ENCODE measurements around the gene ADD1. TPM values are rescaled to one million over a fixed set of nuclear protein-coding genes. Genes with fewer than 3 reads are reported as not detected.

The ADD1 gene
- total and polyA plus RNA-seq, 2 experiments from 2014 or later: 175 to 219 TPM

- Histone ChIP-seq H3K9me3 (ENCODE audit: low read depth) (no peaks in the 10 kb centered on the region), H3K4me1 (ENCODE audit: insufficient read depth) (peaks cover 18% of the 10 kb centered on the region), H2AFZ (no peak overlapping the region), H3K9me2 (ENCODE audit: insufficient read depth) (no peaks in the 10 kb centered on the region), H3K27ac (no peak overlapping the region), H3K36me3 (ENCODE audit: low read depth) (no peaks in the 10 kb centered on the region), H3K4me3 (no peak overlapping the region), H3K79me2 (ENCODE audit: insufficient read depth) (peaks cover 60% of the 10 kb centered on the region), H3K9ac (no peak overlapping the region), H3K27me3 (replicated peaks; ENCODE audit: insufficient read depth) (no peaks in the 10 kb centered on the region), H4K20me1 (ENCODE audit: insufficient read depth) (no peaks in the 10 kb centered on the region; the same call in 1 of the 2 replicates), H3K4me2 (ENCODE audit: unreplicated experiment) (no peak overlapping the region), H3F3A (ENCODE audit: insufficient read depth) (peaks cover 8% of the 10 kb centered on the region; the same call in 1 of the 2 replicates)
- no peak for DNase-seq
- TF ChIP-seq EZH2 (IDR thresholded peaks at IDR 0.05; ENCODE audit: insufficient read depth, poor library complexity, severe bottlenecking) (no peak), EZH2phosphoT487 (IDR thresholded peaks at IDR 0.05; ENCODE audit: insufficient read depth, low read depth) (no peak)
- in situ Hi-C loops (cut with MboI): no loop called here
- WGBS, 2 experiments (ENCODE audit: low coverage in 1 of 2, low lambda C conversion rate in 2 of 2, missing lambda C conversion rate in 2 of 2): 89 to 93% methylated on average over 16 of the region's 16 CpGs
Measured at GRCh38 chr4:2965262-2965661, 121.6 kb downstream of the ADD1 start.

GRCh38 chr4:2968381-2968780 lies 124.7 kb downstream of the ADD1 start:
- no peak overlapping the region for H3K4me2 ChIP-seq (ENCODE audit: unreplicated experiment)
- H3K9me2 ChIP-seq (ENCODE audit: insufficient read depth): no peaks in the 10 kb centered on the region
- no peaks in the 10 kb centered on the region for H3K36me3 ChIP-seq (ENCODE audit: low read depth)
- H4K20me1 ChIP-seq (ENCODE audit: insufficient read depth): no peaks in the 10 kb centered on the region
- WGBS, 2 experiments (ENCODE audit: low coverage in 1 of 2, low lambda C conversion rate in 2 of 2, missing lambda C conversion rate in 2 of 2): 58 to 61% methylated on average over 3 of the region's 3 CpGs
- no peak overlapping the region for H3K4me3 ChIP-seq
- H3K79me2 ChIP-seq (ENCODE audit: insufficient read depth): peaks cover 35% of the 10 kb centered on the region
- TF ChIP-seq EZH2phosphoT487 (IDR thresholded peaks at IDR 0.05; ENCODE audit: insufficient read depth, low read depth) (no peak), EZH2 (IDR thresholded peaks at IDR 0.05; ENCODE audit: insufficient read depth, poor library complexity, severe bottlenecking) (no peak)
- 0 out of 2 replicates have a peak, but pooled peaks cover 5% of the 10 kb centered on the region for H3K4me1 ChIP-seq (ENCODE audit: insufficient read depth)
- no peak overlapping the region for H2AFZ ChIP-seq
- H3K27ac ChIP-seq: no peak overlapping the region
- in situ Hi-C loops (cut with MboI): no loop called here
- no peaks in the 10 kb centered on the region for H3K9me3 ChIP-seq (ENCODE audit: low read depth)
- no peak overlapping the region for H3K9ac ChIP-seq
- no peak for DNase-seq
- H3K27me3 ChIP-seq (replicated peaks; ENCODE audit: insufficient read depth): no peaks in the 10 kb centered on the region
- no peaks in the 10 kb centered on the region for H3F3A ChIP-seq (ENCODE audit: insufficient read depth)

- no peak overlapping the region for H3K27ac ChIP-seq
- no peaks in the 10 kb centered on the region for H3K9me3 ChIP-seq (ENCODE audit: low read depth)
- DNase-seq: no peak
- no peaks in the 10 kb centered on the region for H3F3A ChIP-seq (ENCODE audit: insufficient read depth)
- no peaks in the 10 kb centered on the region for H3K36me3 ChIP-seq (ENCODE audit: low read depth)
- H3K4me3 ChIP-seq: no peak overlapping the region
- H4K20me1 ChIP-seq (ENCODE audit: insufficient read depth): no peaks in the 10 kb centered on the region
- in situ Hi-C loops (cut with MboI): no loop called here
- H3K79me2 ChIP-seq (ENCODE audit: insufficient read depth): peaks cover 18% of the 10 kb centered on the region
- no peaks in the 10 kb centered on the region for H3K27me3 ChIP-seq (replicated peaks; ENCODE audit: insufficient read depth)
- H3K4me2 ChIP-seq (ENCODE audit: unreplicated experiment): no peak overlapping the region
- TF ChIP-seq EZH2 (IDR thresholded peaks at IDR 0.05; ENCODE audit: insufficient read depth, poor library complexity, severe bottlenecking) (no peak), EZH2phosphoT487 (IDR thresholded peaks at IDR 0.05; ENCODE audit: insufficient read depth, low read depth) (no peak)
- WGBS, 2 experiments (ENCODE audit: low coverage in 1 of 2, low lambda C conversion rate in 2 of 2, missing lambda C conversion rate in 2 of 2): 97 to 100% methylated on average over 3 of the region's 3 CpGs
- no peaks in the 10 kb centered on the region for H3K4me1 ChIP-seq (ENCODE audit: insufficient read depth)
- no peak overlapping the region for H2AFZ ChIP-seq
- H3K9me2 ChIP-seq (ENCODE audit: insufficient read depth): no peaks in the 10 kb centered on the region
- no peak overlapping the region for H3K9ac ChIP-seq
Measured at GRCh38 chr4:2971275-2971674, 127.6 kb downstream of the ADD1 start.

GRCh38 chr4:2977211-2978088 lies 133.8 kb downstream of the ADD1 start:
- Histone ChIP-seq H3K27ac (peak overlapping the region; percentile 32; the same call in 1 of the 2 replicates), H3K36me3 (ENCODE audit: low read depth) (no peaks in the 10 kb centered on the region), H3K4me3 (no peak overlapping the region), H3K9me3 (ENCODE audit: low read depth) (no peaks in the 10 kb centered on the region), H3K79me2 (ENCODE audit: insufficient read depth) (no peaks in the 10 kb centered on the region), H4K20me1 (ENCODE audit: insufficient read depth) (no peaks in the 10 kb centered on the region), H3K9me2 (ENCODE audit: insufficient read depth) (no peaks in the 10 kb centered on the region), H3K9ac (peak overlapping the region; percentile 53), H3K27me3 (replicated peaks; ENCODE audit: insufficient read depth) (no peaks in the 10 kb centered on the region), H3F3A (ENCODE audit: insufficient read depth) (no peaks in the 10 kb centered on the region), H3K4me1 (ENCODE audit: insufficient read depth) (peaks cover 5% of the 10 kb centered on the region), H3K4me2 (ENCODE audit: unreplicated experiment) (no peak overlapping the region), H2AFZ (peak overlapping the region; percentile 47)
- TF ChIP-seq EZH2phosphoT487 (IDR thresholded peaks at IDR 0.05; ENCODE audit: insufficient read depth, low read depth) (no peak), EZH2 (IDR thresholded peaks at IDR 0.05; ENCODE audit: insufficient read depth, poor library complexity, severe bottlenecking) (no peak)
- 72 to 75% methylated on average over 14 of the region's 14 CpGs for WGBS, 2 experiments (ENCODE audit: low coverage in 1 of 2, low lambda C conversion rate in 2 of 2, missing lambda C conversion rate in 2 of 2)
- DNase-seq: peak; percentile 80
- in situ Hi-C loops (cut with MboI): no loop called here

Other genes starting within 250 kb of the ADD1 start
- gene TNIP2, start 87.5 kb upstream of the ADD1 start, total RNA-seq (2014; rRNA removed; shearing (Covaris generic)): 55.2 and 64.6 TPM in 2 replicates
- gene TNIP2, start 87.5 kb upstream of the ADD1 start, polyA plus RNA-seq (2016; fragmentation: Nextera tagmentation; extraction: Ambion mirVana): 40.6 and 41.0 TPM in 2 replicates
- gene SH3BP2, start 50.8 kb upstream of the ADD1 start, total RNA-seq (2014; rRNA removed; shearing (Covaris generic)): 31.2 and 46.3 TPM in 2 replicates
- gene SH3BP2, start 50.8 kb upstream of the ADD1 start, polyA plus RNA-seq (2016; fragmentation: Nextera tagmentation; extraction: Ambion mirVana): 19.1 and 20.9 TPM in 2 replicates
- 15.9 and 20.6 TPM in 2 replicates for gene NOP14, start 119.6 kb downstream of the ADD1 start, total RNA-seq (2014; rRNA removed; shearing (Covaris generic))
- 19.3 and 20.5 TPM in 2 replicates for gene NOP14, start 119.6 kb downstream of the ADD1 start, polyA plus RNA-seq (2016; fragmentation: Nextera tagmentation; extraction: Ambion mirVana)
- gene GRK4, start 119.7 kb downstream of the ADD1 start, total RNA-seq (2014; rRNA removed; shearing (Covaris generic)): 5.8 and 7.1 TPM in 2 replicates
- gene GRK4, start 119.7 kb downstream of the ADD1 start, polyA plus RNA-seq (2016; fragmentation: Nextera tagmentation; extraction: Ambion mirVana): 5.1 and 6.5 TPM in 2 replicates
- gene HTT-AS, start 230.7 kb downstream of the ADD1 start, total RNA-seq (2014; rRNA removed; shearing (Covaris generic)): not detected in 2 replicates
- gene HTT-AS, start 230.7 kb downstream of the ADD1 start, polyA plus RNA-seq (2016; fragmentation: Nextera tagmentation; extraction: Ambion mirVana): not detected in 2 replicates
- gene HTT, start 230.8 kb downstream of the ADD1 start, total RNA-seq (2014; rRNA removed; shearing (Covaris generic)): 14.8 and 26.5 TPM in 2 replicates
- gene HTT, start 230.8 kb downstream of the ADD1 start, polyA plus RNA-seq (2016; fragmentation: Nextera tagmentation; extraction: Ambion mirVana): 7.0 and 8.2 TPM in 2 replicates

Data from GM23248 (cell line).